Endothelial cell of umbilical vein (primary cell): Measurements from ENCODE around the gene PIGQ. TPM values are rescaled to one million over a fixed set of nuclear protein-coding genes. Genes with fewer than 3 reads are reported as not detected.

Experiments used
- BruUV-seq: library from RNA; stranded (reverse); fragments of 400-500 nt; replicated peaks from 2 replicates; lab custom pipeline; 2021; lab: Mats Ljungman, UMichigan
- CTCF ChIA-PET: fragments of 300-600, 350-600 bp; sonication (Branson Sonifier 250); formaldehyde crosslinking; loops from one replicate; lab custom pipeline; 2021; ENCODE audit warnings: antibody characterized with exemption, inconsistent platforms; lab: Charles Lee
- POLR2A ChIA-PET: fragments of 300-600, 350-600 bp; sonication (Branson Sonifier 250); formaldehyde crosslinking; loops from one replicate; lab custom pipeline; 2021; ENCODE audit warnings: antibody characterized with exemption, inconsistent platforms; lab: Charles Lee
- DNase-seq: peaks from one replicate; pipeline ENCODE4 v3.0.0-alpha.2; 2011; ENCODE audit warnings: low read depth, low spot score
- FAIRE-seq: peaks from 2 replicates; lab custom pipeline; 2011; peaks lifted over from hg19 to GRCh38; lab: Jason Lieb, UNC
- H2AFZ ChIP-seq: 2 replicates; pipeline ENCODE4 v1.6.0; 2012; ENCODE audit warnings: low read depth, low read length, control low read depth, inconsistent platforms
- H3K27ac ChIP-seq: 2 replicates; pipeline ENCODE4 v1.5.1; 2011; ENCODE audit warnings: low read depth, mild to moderate bottlenecking, control low read depth, low read length, moderate library complexity; ENCODE audit not compliant: insufficient read depth
- H3K27me3 ChIP-seq, 2 experiments: 2 replicates each; pipeline versions ENCODE4 v1.6.0 to v1.6.1; 2011; ENCODE audit warnings: low read length in 2 of 2, mixed read lengths in 1 of 2; ENCODE audit not compliant: control insufficient read depth in 2 of 2, insufficient read depth in 2 of 2
- H3K36me3 ChIP-seq, 2 experiments: 2 replicates in 1 of 2; 3 replicates in 1 of 2; pipeline ENCODE4 v1.5.1; 2011; ENCODE audit warnings: low read length in 2 of 2, mild to moderate bottlenecking in 1 of 2, moderate library complexity in 1 of 2; ENCODE audit not compliant: control insufficient read depth in 2 of 2, insufficient read depth in 2 of 2; ENCODE audit errors: extremely low read depth in 1 of 2
- H3K4me1 ChIP-seq: 3 replicates; pipeline ENCODE4 v1.5.1; 2011; ENCODE audit warnings: mild to moderate bottlenecking, low read length; ENCODE audit not compliant: control insufficient read depth, insufficient read depth; ENCODE audit errors: extremely low read depth
- H3K4me2 ChIP-seq: 2 replicates; pipeline ENCODE4 v1.6.1; 2011; ENCODE audit warnings: low read length, control low read depth, mixed read lengths; ENCODE audit not compliant: insufficient read depth
- H3K4me3 ChIP-seq, 3 experiments: fragments of 200-600 bp in 1 of 3; sonication (generic), shearing (Covaris generic) in 1 of 3; replicated peaks in 1 of 3; 2 replicates each; pipeline ENCODE4 v1.5.1; 2011 to 2016; ENCODE audit warnings: control low read depth in 3 of 3, low read length in 3 of 3, mild to moderate bottlenecking in 2 of 3, inconsistent platforms in 1 of 3, low read depth in 1 of 3, moderate library complexity in 1 of 3; ENCODE audit not compliant: insufficient read depth in 1 of 3
- H3K79me2 ChIP-seq: 2 replicates; pipeline ENCODE4 v1.6.0; 2012; ENCODE audit warnings: low read length, inconsistent platforms; ENCODE audit not compliant: control insufficient read depth, insufficient read depth
- H3K9ac ChIP-seq: replicated peaks from 2 replicates; pipeline ENCODE3; 2011; ENCODE audit warnings: low read length, control low read depth; ENCODE audit not compliant: insufficient read depth; ENCODE audit errors: extremely low read depth
- H3K9me1 ChIP-seq: replicated peaks from 3 replicates; pipeline ENCODE4 v1.6.0; 2011; ENCODE audit warnings: mild to moderate bottlenecking, low read length; ENCODE audit not compliant: control insufficient read depth, insufficient read depth; ENCODE audit errors: extremely low read depth
- H3K9me3 ChIP-seq: replicated peaks from 2 replicates; pipeline ENCODE4 v1.5.1; 2012; ENCODE audit warnings: low read length, inconsistent platforms; ENCODE audit not compliant: control insufficient read depth, insufficient read depth
- H4K20me1 ChIP-seq: replicated peaks from 2 replicates; pipeline ENCODE3; 2011; ENCODE audit warnings: mild to moderate bottlenecking, low read length; ENCODE audit not compliant: control insufficient read depth, insufficient read depth; ENCODE audit errors: extremely low read depth
- CTCF ChIP-seq, 2 donors: IDR thresholded peaks; 1 replicate in 1 of 2; 2 replicates in 1 of 2; pipeline ENCODE4 v1.5.1; 2011; ENCODE audit warnings: low read length in 2 of 2, mild to moderate bottlenecking in 2 of 2, moderate library complexity in 2 of 2, control low read depth in 1 of 2, inconsistent platforms in 1 of 2, low read depth in 1 of 2; ENCODE audit not compliant: insufficient read depth in 1 of 2; ENCODE audit errors: extremely low read depth in 1 of 2
- FOS ChIP-seq: IDR thresholded peaks from 2 replicates; pipeline ENCODE4 v1.6.1; 2011; ENCODE audit warnings: mild to moderate bottlenecking, low read length, moderate library complexity, borderline replicate concordance; ENCODE audit not compliant: insufficient read depth
- GATA2 ChIP-seq: IDR thresholded peaks from 2 replicates; pipeline ENCODE4 v1.7.0; 2011; ENCODE audit warnings: low read depth, mild to moderate bottlenecking, moderate library complexity, mixed read lengths, low read length; ENCODE audit not compliant: insufficient read length, insufficient read depth
- MAX ChIP-seq: IDR thresholded peaks from 2 replicates; pipeline ENCODE4 v1.6.1; 2011; ENCODE audit not compliant: insufficient read depth, insufficient read length
- POLR2A ChIP-seq: IDR thresholded peaks from 2 replicates; pipeline ENCODE4 v1.6.1; 2012; ENCODE audit warnings: low read depth, mild to moderate bottlenecking, control low read depth, low read length
- dilution Hi-C: fragments of 300-500 bp; cut with MboI; formaldehyde crosslinking; loops from one replicate; pipeline ENCODE4 v1.15.0; 2019; ENCODE audit warnings: low sequenced_read_pairs; ENCODE audit not compliant: extremely low pct_ligation_motif_present
- intact Hi-C: fragments of 100-400 bp; cut with micrococcal nuclease; formaldehyde crosslinking; loops from one replicate; pipeline ENCODE4 v1.10.0; 2022
- polyA plus RNA-seq, 4 experiments: library from polyadenylated mRNA; depleted of rRNA in 3 of 4; stranded (reverse) in 3 of 4; unstranded in 1 of 4; fragments of >200 nt; gene quantifications; 2 replicates each; pipeline versions ENCODE4 v1.2.1 to v1.2.3, GENCODE V29; 2011 to 2012; ENCODE audit warnings: missing spikeins in 1 of 4
- total RNA-seq: library from RNA; stranded (reverse); gene quantifications from 2 replicates; pipeline ENCODE4 v1.2.3, GENCODE V29; 2021

Gene PIGQ
- total and polyA plus RNA-seq, 2 donors (not counting 3 experiments of a cell fraction or from before 2014, with no cell fraction given), result 66.9 to 67.7 TPM

- no peaks in the 10 kb centered on the region for H4K20me1 ChIP-seq
- FAIRE-seq, result no peak
These were observed 37.0 kb downstream of the PIGQ start for GRCh38 chr16:606656-607307.

More at GRCh38 chr16:606656-607307, 37.0 kb downstream of the PIGQ start:
- Histone ChIP-seq H3K4me2 (no peak overlapping the region), H3K9ac (no peak overlapping the region), H3K9me1 (no peaks in the 10 kb centered on the region), H3K4me1 (no peaks in the 10 kb centered on the region), H3K27ac (no peak overlapping the region), H3K36me3 (no peaks in the 10 kb centered on the region), H3K79me2 (peaks cover 1% of the 10 kb centered on the region), H2AFZ (no peak overlapping the region), H3K4me3 (no peak overlapping the region), H3K27me3 (no peaks in the 10 kb centered on the region), H3K9me3 (no peaks in the 10 kb centered on the region)
- DNase-seq, result no peak
- TF ChIP-seq GATA2 (no peak), MAX (no peak), CTCF (IDR thresholded peaks at IDR 0.05; ENCODE audit: extremely low read depth in 1 of 2, insufficient read depth in 1 of 2, low read depth in 1 of 2, low read length in 2 of 2) (no peak), FOS (no peak), POLR2A (no peak)
- CTCF ChIA-PET, result interaction anchor here (0.6 kb wide), 1 partner anchor 234 kb away, joined by 3 read pairs; no protein-coding TSS in a partner anchor
- intact Hi-C loops, result no loop called here
- POLR2A ChIA-PET, result no interaction called here
- BruUV-seq, result no TSS peak
- dilution Hi-C loops, result no loop called here
